ENCODE measurements around the gene EXT2.

EXT2 gene

GRCh38 chr11:44286911-44287310 is 191.4 kb downstream of the EXT2 start:
- H3F3A ChIP-seq (ENCODE audit: insufficient read depth, low read length): no peaks in the 10 kb centered on the region
- H3K9me3 ChIP-seq (replicated peaks; ENCODE audit: insufficient read depth, low read length): no peaks in the 10 kb centered on the region
- no peaks in the 10 kb centered on the region for H3K79me2 ChIP-seq (ENCODE audit: low read length)
- H2AFZ ChIP-seq (ENCODE audit: low read length): no peak overlapping the region
- TF ChIP-seq CTCF (IDR thresholded peaks at IDR 0.05; ENCODE audit: low read length) (no peak), EZH2 (optimal IDR thresholded peaks at IDR 0.05; ENCODE audit: low read depth, low read length) (no peak), EZH2phosphoT487 (IDR thresholded peaks at IDR 0.05; ENCODE audit: low read length) (no peak)
- H3K4me1 ChIP-seq (ENCODE audit: low read length): no peaks in the 10 kb centered on the region
- H3K4me3 ChIP-seq (ENCODE audit: low read length): no peak overlapping the region
- no peak overlapping the region for H3K4me2 ChIP-seq (ENCODE audit: low read depth, low read length)
- no peak for DNase-seq
- H3K27ac ChIP-seq (ENCODE audit: low read length): no peak overlapping the region
- no peaks in the 10 kb centered on the region for H3K27me3 ChIP-seq (replicated peaks; ENCODE audit: insufficient read depth, low read length)
- H3K9me2 ChIP-seq (replicated peaks; ENCODE audit: insufficient read depth, low read length): no peaks in the 10 kb centered on the region
- H3K9ac ChIP-seq (ENCODE audit: low read length): no peak overlapping the region
- H4K20me1 ChIP-seq (ENCODE audit: insufficient read depth, low read length): no peaks in the 10 kb centered on the region
- H3K36me3 ChIP-seq (replicated peaks; ENCODE audit: insufficient read depth, low read length): no peaks in the 10 kb centered on the region

- Histone ChIP-seq H3K4me1 (ENCODE audit: low read length) (no peaks in the 10 kb centered on the region), H3K79me2 (ENCODE audit: low read length) (no peaks in the 10 kb centered on the region), H2AFZ (ENCODE audit: low read length) (no peak overlapping the region), H3K36me3 (replicated peaks; ENCODE audit: insufficient read depth, low read length) (no peaks in the 10 kb centered on the region), H3K4me2 (ENCODE audit: low read depth, low read length) (no peak overlapping the region), H3K27me3 (replicated peaks; ENCODE audit: insufficient read depth, low read length) (no peaks in the 10 kb centered on the region), H3K9ac (ENCODE audit: low read length) (no peak overlapping the region), H3K9me3 (replicated peaks; ENCODE audit: insufficient read depth, low read length) (no peaks in the 10 kb centered on the region), H3F3A (ENCODE audit: insufficient read depth, low read length) (no peaks in the 10 kb centered on the region), H3K4me3 (ENCODE audit: low read length) (no peak overlapping the region), H4K20me1 (ENCODE audit: insufficient read depth, low read length) (no peaks in the 10 kb centered on the region), H3K9me2 (replicated peaks; ENCODE audit: insufficient read depth, low read length) (no peaks in the 10 kb centered on the region), H3K27ac (ENCODE audit: low read length) (no peak overlapping the region)
- TF ChIP-seq EZH2 (optimal IDR thresholded peaks at IDR 0.05; ENCODE audit: low read depth, low read length) (no peak), CTCF (IDR thresholded peaks at IDR 0.05; ENCODE audit: low read length) (no peak)
- no peak for DNase-seq
Measured at GRCh38 chr11:44288133-44288526, 192.7 kb downstream of the EXT2 start.

GRCh38 chr11:44290208-44290607 is 194.7 kb downstream of the EXT2 start:
- Histone ChIP-seq H4K20me1 (ENCODE audit: insufficient read depth, low read length) (no peaks in the 10 kb centered on the region), H3K36me3 (replicated peaks; ENCODE audit: insufficient read depth, low read length) (no peaks in the 10 kb centered on the region), H3K79me2 (ENCODE audit: low read length) (no peaks in the 10 kb centered on the region), H3K27ac (ENCODE audit: low read length) (no peak overlapping the region), H3F3A (ENCODE audit: insufficient read depth, low read length) (no peaks in the 10 kb centered on the region), H3K4me1 (ENCODE audit: low read length) (no peaks in the 10 kb centered on the region), H3K4me3 (ENCODE audit: low read length) (no peak overlapping the region), H3K9me3 (replicated peaks; ENCODE audit: insufficient read depth, low read length) (no peaks in the 10 kb centered on the region), H3K4me2 (ENCODE audit: low read depth, low read length) (no peak overlapping the region), H2AFZ (ENCODE audit: low read length) (no peak overlapping the region), H3K27me3 (replicated peaks; ENCODE audit: insufficient read depth, low read length) (no peaks in the 10 kb centered on the region), H3K9ac (ENCODE audit: low read length) (no peak overlapping the region), H3K9me2 (replicated peaks; ENCODE audit: insufficient read depth, low read length) (no peaks in the 10 kb centered on the region)
- TF ChIP-seq EZH2phosphoT487 (IDR thresholded peaks at IDR 0.05; ENCODE audit: low read length): no peak
- TF ChIP-seq EZH2 (optimal IDR thresholded peaks at IDR 0.05; ENCODE audit: low read depth, low read length): no peak
- no peak for TF ChIP-seq CTCF (IDR thresholded peaks at IDR 0.05; ENCODE audit: low read length)
- DNase-seq: no peak

Measured in MM.1S (cell line).